ENCODE measurements around the gene TTC21A. TPM values are rescaled to one million over a fixed set of nuclear protein-coding genes. Genes with fewer than 3 reads are reported as not detected.

The TTC21A gene
- total and polyA plus RNA-seq, 2 of the 13 experiments (the other 11 are each of a cell fraction or from before 2014, with no cell fraction given): 0.31 to 1.5 TPM

- Histone ChIP-seq H3K79me2 (ENCODE audit: insufficient read depth, low read length) (peaks cover 39% of the 10 kb centered on the region), H3K4me3 (replicated peaks in 1 of 3; ENCODE audit: insufficient read depth in 1 of 3, low read depth in 2 of 3, low read length in 3 of 3) (no peak overlapping the region), H3K4me1 (ENCODE audit: insufficient read depth, low read length) (peaks cover 48% of the 10 kb centered on the region), H3K9me3 (ENCODE audit: low read length) (no peaks in the 10 kb centered on the region), H3K36me3 (replicated peaks in 1 of 2; ENCODE audit: control insufficient read depth in 1 of 2, insufficient read depth in 2 of 2, low read length in 2 of 2) (peaks cover 30 to 54% of the 10 kb centered on the region in 2 experiments; a peak in 4 of 5 replicates), H2AFZ (ENCODE audit: low read length) (no peak overlapping the region), H3K9ac (ENCODE audit: insufficient read depth, low read depth, low read length) (no peak overlapping the region), H3K27ac (ENCODE audit: extremely low read length, insufficient read depth, low read length) (no peak overlapping the region), H3K4me2 (ENCODE audit: low read depth, low read length) (no peak overlapping the region), H4K20me1 (ENCODE audit: insufficient read depth, low read length) (peaks cover 51% of the 10 kb centered on the region), H3K27me3 (ENCODE audit: control insufficient read depth in 1 of 2, insufficient read depth in 2 of 2, low read length in 2 of 2) (no peaks in the 10 kb centered on the region)
- ATAC-seq (no peak), DNase-seq (ENCODE audit: low spot score) (no peak), FAIRE-seq (no peak)
- in situ Hi-C loops (cut with HindIII; ENCODE audit: extremely low pct_ligation_motif_present, low pct_unique_long_range_greater_than_20kb) (no loop called here), intact Hi-C loops (cut with micrococcal nuclease; ENCODE audit: unreplicated experiment) (no loop called here)
- POLR2A ChIA-PET: no interaction called here
- CTCF ChIA-PET (ENCODE audit: low intra/inter-chr PET ratio, low total read pairs): no interaction called here
- whole genome bisulfite sequencing (ENCODE audit: low lambda C conversion rate): 85% methylated on average over 7 of the region's 11 CpGs
- no TSS peak for BruUV-seq (replicated peaks)
- TF ChIP-seq NR2C2 (CRISPR knock-in tag; IDR thresholded peaks at IDR 0.05; ENCODE audit: borderline replicate concordance): 0 out of 2 replicates have a peak, but pooled peaks have one; percentile 18
- TF ChIP-seq KDM3A (CRISPR knock-in tag; IDR thresholded peaks at IDR 0.05; ENCODE audit: low read depth): no peak
- peak; percentile 30; the same call in 1 of the 2 replicates for TF ChIP-seq ZNF296 (CRISPR knock-in tag; conservative IDR thresholded peaks at IDR 0.05)
Observed at GRCh38 chr3:39146083-39146501, 38.6 kb downstream of the TTC21A start.

GRCh38 chr3:39146611-39147591 lies 39.4 kb downstream of the TTC21A start:
- ATAC-seq (peak; percentile 6), DNase-seq (ENCODE audit: low spot score) (peak; percentile 29), FAIRE-seq (no peak)
- POLR2A ChIA-PET: no interaction called here
- 93% methylated on average over 14 of the region's 15 CpGs for WGBS (ENCODE audit: low lambda C conversion rate)
- CTCF ChIA-PET (ENCODE audit: low intra/inter-chr PET ratio, low total read pairs): no interaction called here
- Histone ChIP-seq H3K27me3 (ENCODE audit: control insufficient read depth in 1 of 2, insufficient read depth in 2 of 2, low read length in 2 of 2) (no peaks in the 10 kb centered on the region), H3K36me3 (replicated peaks in 1 of 2; ENCODE audit: control insufficient read depth in 1 of 2, insufficient read depth in 2 of 2, low read length in 2 of 2) (peaks cover 30 to 51% of the 10 kb centered on the region in 2 experiments; a peak in 4 of 5 replicates), H3K4me1 (ENCODE audit: insufficient read depth, low read length) (peaks cover 56% of the 10 kb centered on the region), H3K79me2 (ENCODE audit: insufficient read depth, low read length) (peaks cover 47% of the 10 kb centered on the region), H3K9ac (ENCODE audit: insufficient read depth, low read depth, low read length) (no peak overlapping the region), H4K20me1 (ENCODE audit: insufficient read depth, low read length) (peaks cover 59% of the 10 kb centered on the region), H3K4me2 (ENCODE audit: low read depth, low read length) (0 out of 2 replicates have a peak overlapping the region, but pooled peaks have one; percentile 43), H3K27ac (ENCODE audit: extremely low read length, insufficient read depth, low read length) (peak overlapping the region; percentile 26), H3K4me3 (replicated peaks in 1 of 3; ENCODE audit: insufficient read depth in 1 of 3, low read depth in 2 of 3, low read length in 3 of 3) (no peak overlapping the region), H2AFZ (ENCODE audit: low read length) (no peak overlapping the region), H3K9me3 (ENCODE audit: low read length) (no peaks in the 10 kb centered on the region)
- in situ Hi-C loops (cut with HindIII; ENCODE audit: extremely low pct_ligation_motif_present, low pct_unique_long_range_greater_than_20kb) (no loop called here), intact Hi-C loops (cut with micrococcal nuclease; ENCODE audit: unreplicated experiment) (no loop called here)
- no TSS peak for BruUV-seq (replicated peaks)
- TF ChIP-seq AGO2 (optimal IDR thresholded peaks at IDR 0.05; ENCODE audit: low read depth, low read length) (peak; percentile 38), ZNF792 (CRISPR knock-in tag; IDR thresholded peaks at IDR 0.05) (no peak), ZNF652 (CRISPR knock-in tag; IDR thresholded peaks at IDR 0.05; ENCODE audit: borderline replicate concordance, low read depth) (no peak), KMT2A (CRISPR knock-in tag; IDR thresholded peaks at IDR 0.05) (no peak), ZNF484 (CRISPR knock-in tag; IDR thresholded peaks at IDR 0.05; ENCODE audit: borderline replicate concordance, low read depth) (no peak), PRDM15 (CRISPR knock-in tag; IDR thresholded peaks at IDR 0.05) (no peak), ZBTB38 (CRISPR knock-in tag; IDR thresholded peaks at IDR 0.05) (peak; percentile 91), FOSL2 (CRISPR knock-in tag; IDR thresholded peaks at IDR 0.05) (peak; percentile 77), SNAPC5 (CRISPR knock-in tag; IDR thresholded peaks at IDR 0.05; ENCODE audit: borderline replicate concordance) (no peak), ZNF333 (CRISPR knock-in tag; IDR thresholded peaks at IDR 0.05; ENCODE audit: borderline replicate concordance) (peak; percentile 41; the same call in 1 of the 2 replicates), ZBTB20 (CRISPR knock-in tag; IDR thresholded peaks at IDR 0.05; ENCODE audit: borderline replicate concordance, low read depth) (no peak)

All from HepG2 (cell line).